ENCODE measurements around the gene KRTAP4-16. TPM values are rescaled to one million over a fixed set of nuclear protein-coding genes. Genes with fewer than 3 reads are reported as not detected.

The KRTAP4-16 gene
- total RNA-seq, 4 donors from 2014 or later, result not detected

- Histone ChIP-seq H3K4me1 (no peaks in the 10 kb centered on the region), H3K27ac (no peak overlapping the region), H3K9me3 (no peaks in the 10 kb centered on the region), H3K36me3 (no peaks in the 10 kb centered on the region), H3K4me3 (no peak overlapping the region), H3K27me3 (peaks cover 0 to 18% (median 0%) of the 10 kb centered on the region in 4 donors)
- no peak for DNase-seq
- TF ChIP-seq POLR2A (IDR thresholded peaks at IDR 0.05), result no peak
- TF ChIP-seq CTCF (IDR thresholded peaks at IDR 0.05), result no peak
- intact Hi-C loops (cut with DNase I), result no loop called here
- 69 to 87% methylated on average over 4 of the region's 4 CpGs for WGBS, 2 donors
These were observed 48.0 kb downstream of the KRTAP4-16 start for GRCh38 chr17:41054025-41054424.

DNA sequence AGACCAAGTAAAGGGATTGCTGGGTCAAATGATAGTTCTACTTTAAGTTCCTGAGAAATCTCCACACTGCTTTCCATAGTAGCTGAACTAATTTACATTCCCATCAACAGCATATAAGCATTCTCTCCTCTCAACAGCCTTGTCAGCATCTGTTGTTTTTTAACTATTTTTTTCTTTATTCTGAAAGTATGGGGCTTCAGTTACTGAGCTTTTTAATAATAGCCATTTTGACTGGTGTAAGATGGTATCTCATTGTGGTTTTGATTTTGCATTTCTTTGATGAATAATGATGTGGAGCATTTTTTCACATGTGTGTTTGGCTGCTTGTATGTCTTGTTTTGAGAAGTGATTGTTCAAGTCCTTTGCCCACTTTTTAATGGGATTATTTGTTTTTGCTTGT lies 49.4 kb downstream of the KRTAP4-16 start:
- no peak for DNase-seq
- H3K4me3 ChIP-seq, result no peak overlapping the region
- no peaks in the 10 kb centered on the region for H3K9me3 ChIP-seq
- TF ChIP-seq POLR2A (IDR thresholded peaks at IDR 0.05) (no peak), CTCF (IDR thresholded peaks at IDR 0.05) (no peak)
- H3K4me1 ChIP-seq, result no peaks in the 10 kb centered on the region
- H3K27ac ChIP-seq, result no peak overlapping the region
- no peaks in the 10 kb centered on the region for H3K36me3 ChIP-seq
- intact Hi-C loops (cut with DNase I), result no loop called here
- peaks cover 0 to 16% (median 0%) of the 10 kb centered on the region in 4 donors for H3K27me3 ChIP-seq

Other genes starting within 250 kb of the KRTAP4-16 start
- gene KRT12, start 235.0 kb downstream of the KRTAP4-16 start, total RNA-seq, result not detected
- gene KRT20, start 217.0 kb downstream of the KRTAP4-16 start, total RNA-seq, result not detected
- gene KRT23, start 164.6 kb downstream of the KRTAP4-16 start, total RNA-seq, result 10 to 100 TPM in 1 of 4 donors, 1 to 10 TPM in 2, under 1 TPM in 1; 0.38 to 19.6 (median 4.9) TPM
- not detected for gene KRT39, start 135.3 kb downstream of the KRTAP4-16 start, total RNA-seq
- under 1 TPM in 1 of 4 donors, not detected in 3; 0.19 TPM for gene KRT40, start 117.9 kb downstream of the KRTAP4-16 start, total RNA-seq
- gene KRTAP3-3, start 108.0 kb downstream of the KRTAP4-16 start, total RNA-seq, result not detected
- under 1 TPM in 1 of 4 donors, not detected in 3; 0.57 TPM for gene KRTAP3-2, start 102.3 kb downstream of the KRTAP4-16 start, total RNA-seq
- gene KRTAP3-1, start 93.1 kb downstream of the KRTAP4-16 start, total RNA-seq, result not detected
- gene KRTAP1-5, start 75.0 kb downstream of the KRTAP4-16 start, total RNA-seq, result not detected
- not detected for gene KRTAP1-4, start 72.0 kb downstream of the KRTAP4-16 start, total RNA-seq
- gene KRTAP1-3, start 67.3 kb downstream of the KRTAP4-16 start, total RNA-seq, result not detected
- not detected for gene KRTAP1-1, start 60.8 kb downstream of the KRTAP4-16 start, total RNA-seq
- not detected for gene KRTAP2-1, start 54.9 kb downstream of the KRTAP4-16 start, total RNA-seq
- not detected for gene KRTAP2-2, start 47.0 kb downstream of the KRTAP4-16 start, total RNA-seq
- not detected for gene KRTAP2-3, start 42.1 kb downstream of the KRTAP4-16 start, total RNA-seq
- not detected for gene KRTAP2-4, start 36.3 kb downstream of the KRTAP4-16 start, total RNA-seq
- not detected for gene KRTAP4-7, start 18.1 kb downstream of the KRTAP4-16 start, total RNA-seq
- not detected for gene KRTAP4-8, start 4.1 kb downstream of the KRTAP4-16 start, total RNA-seq
- gene KRTAP4-9, start 3.2 kb upstream of the KRTAP4-16 start, total RNA-seq, result not detected
- gene KRTAP4-11, start 16.2 kb upstream of the KRTAP4-16 start, total RNA-seq, result under 1 TPM in 1 of 4 donors, not detected in 3; 0.22 TPM
- gene KRTAP4-12, start 22.0 kb upstream of the KRTAP4-16 start, total RNA-seq, result not detected
- not detected for gene KRTAP4-6, start 38.3 kb upstream of the KRTAP4-16 start, total RNA-seq
- not detected for gene KRTAP4-5, start 47.6 kb upstream of the KRTAP4-16 start, total RNA-seq
- not detected for gene KRTAP4-4, start 58.5 kb upstream of the KRTAP4-16 start, total RNA-seq
- gene KRTAP4-3, start 66.0 kb upstream of the KRTAP4-16 start, total RNA-seq, result not detected
- gene KRTAP4-2, start 76.0 kb upstream of the KRTAP4-16 start, total RNA-seq, result not detected
- gene KRTAP4-1, start 82.7 kb upstream of the KRTAP4-16 start, total RNA-seq, result not detected
- not detected for gene KRTAP9-1, start 87.7 kb upstream of the KRTAP4-16 start, total RNA-seq
- not detected for gene KRTAP9-2, start 124.4 kb upstream of the KRTAP4-16 start, total RNA-seq
- not detected for gene KRTAP9-3, start 130.2 kb upstream of the KRTAP4-16 start, total RNA-seq
- not detected for gene KRTAP9-8, start 135.8 kb upstream of the KRTAP4-16 start, total RNA-seq
- not detected for gene KRTAP9-4, start 147.5 kb upstream of the KRTAP4-16 start, total RNA-seq
- not detected for gene KRTAP9-9, start 153.2 kb upstream of the KRTAP4-16 start, total RNA-seq
- not detected for gene KRTAP9-6, start 163.2 kb upstream of the KRTAP4-16 start, total RNA-seq
- gene KRTAP9-7, start 173.5 kb upstream of the KRTAP4-16 start, total RNA-seq, result not detected
- gene KRTAP29-1, start 200.6 kb upstream of the KRTAP4-16 start, total RNA-seq, result not detected
- not detected for gene KRTAP16-1, start 207.1 kb upstream of the KRTAP4-16 start, total RNA-seq
- not detected for gene KRTAP17-1, start 213.5 kb upstream of the KRTAP4-16 start, total RNA-seq
- gene KRT33A, start 248.6 kb upstream of the KRTAP4-16 start, total RNA-seq, result 1 to 10 TPM in 2 of 4 donors, under 1 TPM in 1, not detected in 1; 0.21 to 2.7 (median 1.9) TPM

Measured in esophagus squamous epithelium (tissue), 5 donors.